Nephron (organoid): ENCODE results near the gene PAQR9.
"Not testable (repeated sequence)": the region's sequence is repeated elsewhere in the genome, so short reads cannot be mapped to it uniquely, and the experiment has no call there.

Experiments
- H3K27ac Mint-ChIP-seq, 3 experiments: 2 replicates each; pipeline ENCODE4 v1.8.0; 2020; ENCODE audit warnings: mixed read lengths in 3 of 3, mild to moderate bottlenecking in 2 of 3, moderate library complexity in 1 of 3
- H3K27me3 Mint-ChIP-seq: 2 replicates; pipeline ENCODE4 v1.8.0; 2021; ENCODE audit warnings: low read depth, mild to moderate bottlenecking, moderate library complexity, mixed read lengths
- H3K36me3 Mint-ChIP-seq: 2 replicates; pipeline ENCODE4 v1.8.0; 2020; ENCODE audit warnings: low read depth, mixed read lengths
- H3K4me1 Mint-ChIP-seq: 2 replicates; pipeline ENCODE4 v1.8.0; 2020; ENCODE audit warnings: mixed read lengths
- H3K4me3 Mint-ChIP-seq, 3 experiments: 2 replicates each; pipeline ENCODE4 v1.8.0; 2020; ENCODE audit warnings: mild to moderate bottlenecking in 3 of 3, mixed read lengths in 3 of 3, moderate library complexity in 2 of 3
- H3K9me3 Mint-ChIP-seq: 2 replicates; pipeline ENCODE4 v1.8.0; 2020; ENCODE audit warnings: mixed read lengths
- CTCF ChIP-seq, 3 experiments: fragments of 200-600 bp; sonication (generic); IDR thresholded peaks; one replicate each; pipeline ENCODE4 v1.5.0; 2021; ENCODE audit warnings: antibody characterized with exemption in 3 of 3; ENCODE audit not compliant: unreplicated experiment in 3 of 3

Gene PAQR9

GRCh38 chr3:142998439-142998838, 35.0 kb upstream of the PAQR9 start:
- H3K9me3 Mint-ChIP-seq, result no peaks in the 10 kb centered on the region
- peak overlapping the region; percentile 89 to 99 (median 99) for H3K27ac Mint-ChIP-seq
- H3K4me3 Mint-ChIP-seq, result peak overlapping the region; percentile 1 to 63 (median 40)
- TF ChIP-seq CTCF (IDR thresholded peaks at IDR 0.05; ENCODE audit: unreplicated experiment in 3 of 3), result no peak
- H3K27me3 Mint-ChIP-seq, result no peaks in the 10 kb centered on the region
- H3K4me1 Mint-ChIP-seq, result peaks cover 30% of the 10 kb centered on the region
- H3K36me3 Mint-ChIP-seq, result no peaks in the 10 kb centered on the region

- H3K27ac Mint-ChIP-seq, result peak overlapping the region; percentile 89 to 99 (median 94)
Observed at GRCh38 chr3:142997330-142997729, 33.9 kb upstream of the PAQR9 start.

GRCh38 chr3:142993958-142994442, 30.5 kb upstream of the PAQR9 start:
- peaks cover 3% of the 10 kb centered on the region for H3K27me3 Mint-ChIP-seq
- no peaks in the 10 kb centered on the region for H3K9me3 Mint-ChIP-seq
- no peaks in the 10 kb centered on the region for H3K36me3 Mint-ChIP-seq
- TF ChIP-seq CTCF (IDR thresholded peaks at IDR 0.05; ENCODE audit: unreplicated experiment in 3 of 3), result peak; percentile 73 to 78 (median 74)
- H3K4me3 Mint-ChIP-seq, result peak overlapping the region in 1 of 3 experiments; percentile 52
- H3K4me1 Mint-ChIP-seq, result no peaks in the 10 kb centered on the region
- peak overlapping the region; percentile 37 to 63 (median 38) for H3K27ac Mint-ChIP-seq

More at GRCh38 chr3:142997330-142997729, 33.9 kb upstream of the PAQR9 start:
- Mint-ChIP-seq H3K27me3 (peaks cover under 1% of the 10 kb centered on the region), H3K4me3 (peak overlapping the region in 1 of 3 experiments; percentile 31), H3K36me3 (no peaks in the 10 kb centered on the region), H3K4me1 (peaks cover 22% of the 10 kb centered on the region), H3K9me3 (no peaks in the 10 kb centered on the region)
- TF ChIP-seq CTCF (IDR thresholded peaks at IDR 0.05; ENCODE audit: unreplicated experiment in 3 of 3), result no peak

- H3K9me3 Mint-ChIP-seq, result peaks cover 3% of the 10 kb centered on the region
- no peak overlapping the region for H3K4me3 Mint-ChIP-seq
Observed at GRCh38 chr3:142992323-142992722, 28.8 kb upstream of the PAQR9 start.

GRCh38 chr3:142990721-142991120, 27.2 kb upstream of the PAQR9 start:
- Mint-ChIP-seq H3K4me3 (no peak overlapping the region), H3K4me1 (peaks cover 13% of the 10 kb centered on the region), H3K27me3 (peaks cover 3% of the 10 kb centered on the region), H3K36me3 (no peaks in the 10 kb centered on the region), H3K9me3 (peaks cover 3% of the 10 kb centered on the region), H3K27ac (no peak overlapping the region)
- TF ChIP-seq CTCF (IDR thresholded peaks at IDR 0.05; ENCODE audit: unreplicated experiment in 3 of 3), result no peak

More at GRCh38 chr3:142992323-142992722, 28.8 kb upstream of the PAQR9 start:
- Mint-ChIP-seq H3K27ac (no peak overlapping the region), H3K27me3 (peaks cover 3% of the 10 kb centered on the region), H3K4me1 (peaks cover 9% of the 10 kb centered on the region), H3K36me3 (no peaks in the 10 kb centered on the region)
- TF ChIP-seq CTCF (IDR thresholded peaks at IDR 0.05; ENCODE audit: unreplicated experiment in 3 of 3), result no peak

- not testable (repeated sequence) for H3K36me3 Mint-ChIP-seq, H3K9me3 Mint-ChIP-seq, H3K27me3 Mint-ChIP-seq, H3K27ac Mint-ChIP-seq, H3K4me3 Mint-ChIP-seq
- peaks cover 13% of the 10 kb centered on the region for H3K4me1 Mint-ChIP-seq
Observed at GRCh38 chr3:142988826-142989225, 25.4 kb upstream of the PAQR9 start.

- not testable (repeated sequence) for H3K27me3 Mint-ChIP-seq, H3K36me3 Mint-ChIP-seq, H3K9me3 Mint-ChIP-seq, H3K4me3 Mint-ChIP-seq
- Mint-ChIP-seq H3K27ac (peak overlapping the region in 2 of 3 experiments; percentile 33 to 68), H3K4me1 (peaks cover 13% of the 10 kb centered on the region)
Observed at GRCh38 chr3:142988221-142988620, 24.7 kb upstream of the PAQR9 start.
